HG03558 (cell line): ENCODE measurements around the gene PGLYRP1.

Source experiments
- ATAC-seq: cut with Tn5 transposase; IDR thresholded peaks from one replicate; pipeline ENCODE4 v1.9.1; 2021; ENCODE audit warnings: moderate number of reproducible peaks; ENCODE audit not compliant: unreplicated experiment; ENCODE audit errors: extremely low read depth

PGLYRP1 gene

DNA sequence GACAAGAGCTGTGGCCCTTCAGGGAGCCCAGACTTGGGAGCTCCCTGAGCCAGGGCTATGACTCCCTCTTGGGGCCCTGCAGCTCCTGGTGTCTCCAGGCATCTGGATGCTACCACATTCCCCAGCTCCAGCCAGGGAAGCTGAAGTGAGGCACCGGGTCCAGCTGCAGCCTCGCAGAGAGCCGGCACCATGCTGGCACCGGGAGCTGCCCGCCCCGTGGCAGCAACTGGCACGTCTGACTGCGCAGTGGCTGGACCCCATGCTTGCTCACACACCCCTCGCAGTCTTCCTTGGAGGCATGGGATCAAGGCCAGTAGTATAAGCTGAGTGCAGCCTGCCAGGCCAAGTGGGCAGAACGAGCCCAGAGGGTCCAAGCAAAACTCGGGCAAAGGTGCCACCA is 10.5 kb upstream of the PGLYRP1 start:
- no peak for ATAC-seq

DNA sequence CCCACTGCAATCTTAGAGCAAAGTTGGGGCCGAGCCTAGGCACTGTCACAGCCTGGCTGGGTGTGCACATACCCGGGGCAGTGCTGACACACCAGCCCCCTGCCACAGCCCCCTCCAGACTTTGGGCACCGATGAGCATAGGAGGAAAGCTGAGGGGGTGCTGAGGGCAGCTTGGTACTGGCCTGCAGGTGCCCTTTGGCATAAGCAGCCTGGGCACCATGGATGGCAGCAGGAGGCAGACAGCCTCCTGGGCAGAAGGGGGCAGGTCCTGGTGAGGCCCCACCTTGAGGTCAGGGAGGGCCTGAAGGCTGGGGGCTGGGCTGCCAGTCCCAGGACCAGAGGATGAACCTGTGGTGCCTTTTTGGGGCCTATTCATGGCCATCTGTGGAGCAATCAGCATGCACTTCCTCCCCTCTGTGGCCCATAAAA is 9.8 kb upstream of the PGLYRP1 start:
- no peak for ATAC-seq

DNA sequence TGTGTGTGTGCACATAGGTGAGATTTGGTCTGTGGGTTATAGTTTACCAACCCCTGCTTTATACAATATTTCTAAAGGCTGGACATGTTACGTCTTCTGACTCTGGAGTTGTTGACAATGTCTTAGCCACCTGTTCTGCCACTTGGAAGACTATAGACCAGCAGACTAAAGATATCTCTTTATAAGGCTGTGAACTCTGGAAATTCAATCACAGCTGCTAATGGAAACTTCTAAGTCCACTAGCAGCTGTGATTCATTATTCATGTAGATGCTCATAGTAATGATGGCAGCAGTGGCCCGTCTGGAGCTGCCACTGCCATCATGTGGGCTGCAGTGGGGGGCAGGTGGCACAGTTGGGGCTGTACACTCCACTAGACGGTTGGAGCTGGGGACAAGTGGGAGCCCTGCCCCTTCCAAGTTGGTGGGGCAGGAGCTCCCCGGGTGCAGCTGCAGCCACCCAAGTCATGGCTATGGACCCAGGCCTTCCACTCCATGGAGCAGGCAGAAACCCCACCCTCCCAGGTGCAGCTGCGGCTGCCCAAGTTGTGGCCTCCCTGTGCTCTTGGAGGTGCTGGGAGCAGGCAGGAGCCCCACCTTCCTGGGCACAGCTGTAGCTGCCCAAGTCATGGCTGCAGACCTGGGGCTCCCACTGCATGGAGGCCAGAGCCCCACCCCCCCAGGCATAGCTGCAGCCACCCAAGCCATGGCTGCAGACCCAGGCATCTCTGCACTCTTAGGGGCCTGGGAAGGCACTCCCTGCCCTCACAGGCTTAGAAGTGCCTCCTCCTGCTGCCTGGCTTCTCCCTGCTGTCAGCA is 9.1 kb upstream of the PGLYRP1 start:
- ATAC-seq, result no peak

DNA sequence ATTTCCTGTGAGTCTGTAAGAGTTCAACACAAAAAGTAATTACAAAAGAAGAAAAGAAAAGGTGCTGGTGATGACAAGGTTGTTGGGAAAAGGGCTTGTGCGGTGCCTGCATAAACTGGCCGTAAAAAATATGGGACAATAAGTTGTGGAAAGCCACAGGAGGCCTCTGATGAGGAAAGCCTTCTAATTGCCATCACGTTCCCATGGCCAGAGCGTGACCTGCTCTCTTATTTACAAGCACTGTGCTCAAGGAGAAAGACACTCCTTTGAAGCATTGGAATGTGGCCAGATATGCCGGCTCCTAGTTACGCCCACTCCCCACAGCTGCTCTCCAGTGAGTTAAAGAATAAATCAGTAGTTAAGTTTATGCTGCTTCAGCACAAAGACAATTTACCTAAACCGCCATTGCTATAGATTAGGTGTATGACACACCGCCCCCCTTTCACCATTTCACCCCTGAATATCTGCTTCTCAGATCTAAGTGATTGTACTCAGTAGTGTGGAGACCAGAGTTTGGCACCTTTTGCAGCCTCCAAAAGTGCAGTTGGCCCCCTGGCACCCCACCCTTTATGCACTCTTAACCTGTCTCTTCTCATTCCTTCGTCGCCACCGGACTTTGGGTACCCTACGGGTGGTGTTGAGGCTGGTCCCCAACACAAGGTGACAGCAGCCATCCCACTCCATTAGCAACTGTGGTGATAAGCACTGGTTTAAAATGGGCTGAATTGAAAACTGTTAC is 8.1 kb upstream of the PGLYRP1 start:
- no peak for ATAC-seq

DNA sequence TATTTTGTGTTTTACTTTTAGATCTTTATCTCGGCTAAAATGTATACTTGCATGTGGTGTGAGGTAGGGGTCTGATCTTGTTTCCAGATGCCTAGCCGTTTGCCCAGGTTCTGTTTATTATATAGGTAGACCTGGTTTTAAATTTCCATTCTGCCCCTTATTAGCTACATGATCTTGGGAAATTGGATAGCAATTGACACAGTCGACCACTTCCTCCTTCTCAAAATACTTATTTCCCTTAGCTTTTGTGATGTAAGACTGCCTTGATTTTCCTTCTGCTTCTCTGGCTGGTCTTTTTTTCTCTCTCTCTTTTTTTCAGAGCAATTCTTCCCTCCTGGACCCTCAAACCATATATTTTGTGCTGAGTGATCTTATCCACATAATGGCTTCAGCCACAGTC is 3.0 kb upstream of the PGLYRP1 start:
- ATAC-seq, result no peak

DNA sequence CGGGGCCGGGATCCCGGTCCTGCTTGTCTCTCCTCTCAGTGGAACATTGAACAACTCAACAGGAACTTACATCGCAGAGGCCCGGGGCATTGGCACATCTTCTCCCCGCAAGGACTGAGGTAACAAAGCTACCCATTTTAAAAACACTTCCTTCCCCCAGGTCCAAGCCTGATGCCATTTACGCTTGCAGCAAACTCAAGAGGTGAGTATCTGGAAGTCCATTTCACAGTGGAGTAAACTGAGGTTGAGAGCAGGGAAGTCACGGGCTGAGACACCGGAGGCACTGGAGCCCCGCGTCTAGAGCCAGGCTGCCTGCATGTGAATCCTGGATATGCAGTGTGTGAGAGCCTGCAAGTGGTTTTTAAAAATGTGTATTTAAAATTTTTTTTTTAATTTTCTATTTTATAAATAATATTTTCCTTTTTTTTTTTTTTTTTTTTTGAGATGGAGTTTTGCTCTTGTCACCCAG is 492 bp upstream of the PGLYRP1 start:
- ATAC-seq, result no peak

DNA sequence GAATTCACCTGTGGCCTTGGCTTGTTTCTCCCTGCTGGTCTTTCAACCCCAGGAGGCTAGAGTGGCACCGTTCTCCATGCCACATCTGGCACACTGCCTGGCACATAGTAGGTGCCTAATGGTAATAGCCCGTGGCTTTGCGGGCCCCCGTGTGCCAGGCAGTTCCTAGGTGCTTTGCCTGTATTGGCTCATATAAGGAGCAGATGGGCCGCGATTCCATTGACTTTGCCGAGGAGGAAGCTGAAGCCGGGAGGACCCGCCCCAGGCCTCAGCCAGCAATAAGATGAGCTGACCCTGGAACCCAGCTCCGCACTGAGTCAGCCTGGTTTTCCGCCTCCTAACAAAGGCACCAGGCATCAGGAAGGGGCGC is 807 bp downstream of the PGLYRP1 start:
- ATAC-seq, result no peak

DNA sequence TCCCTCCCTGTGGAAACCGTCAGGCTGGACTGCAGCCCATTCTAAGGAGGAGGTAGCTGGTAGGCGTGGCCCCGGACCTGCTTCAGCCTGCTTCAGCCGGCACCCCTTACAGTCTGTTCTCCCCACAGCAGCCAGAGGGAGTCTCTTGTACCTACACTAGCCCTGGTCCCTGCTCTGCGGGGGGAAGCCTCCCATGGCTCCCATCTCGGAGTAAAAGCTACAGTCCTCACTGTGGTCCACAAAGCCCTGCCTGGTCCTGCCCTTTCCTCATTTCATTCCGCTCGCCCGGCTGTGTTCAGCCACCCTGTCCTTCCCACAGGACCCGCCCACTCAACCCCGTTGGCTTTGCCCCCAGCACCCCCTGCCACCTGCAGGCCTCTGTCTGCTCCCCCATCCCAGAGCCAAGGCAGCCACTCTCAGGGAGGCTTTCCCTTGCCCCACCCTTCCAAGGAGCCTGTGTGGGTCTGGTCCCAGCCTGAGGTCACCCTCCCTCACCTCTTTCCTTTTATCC is 1.3 kb downstream of the PGLYRP1 start:
- no peak for ATAC-seq

DNA sequence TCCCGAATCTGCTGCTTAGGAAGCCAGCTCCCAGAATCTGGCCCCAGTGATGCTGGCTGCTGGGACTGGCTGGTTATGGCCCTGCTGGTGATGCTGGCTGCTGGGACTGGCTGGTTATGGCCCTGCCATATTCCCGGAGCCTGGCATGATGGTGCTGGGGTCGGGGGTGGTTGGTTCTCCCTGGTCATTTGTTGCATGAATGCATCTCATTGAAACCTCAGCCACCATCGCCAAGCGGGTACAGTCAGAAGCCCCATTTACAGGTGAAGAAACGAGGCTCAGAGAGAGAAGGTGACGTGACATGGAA is 2.1 kb downstream of the PGLYRP1 start:
- no peak for ATAC-seq

DNA sequence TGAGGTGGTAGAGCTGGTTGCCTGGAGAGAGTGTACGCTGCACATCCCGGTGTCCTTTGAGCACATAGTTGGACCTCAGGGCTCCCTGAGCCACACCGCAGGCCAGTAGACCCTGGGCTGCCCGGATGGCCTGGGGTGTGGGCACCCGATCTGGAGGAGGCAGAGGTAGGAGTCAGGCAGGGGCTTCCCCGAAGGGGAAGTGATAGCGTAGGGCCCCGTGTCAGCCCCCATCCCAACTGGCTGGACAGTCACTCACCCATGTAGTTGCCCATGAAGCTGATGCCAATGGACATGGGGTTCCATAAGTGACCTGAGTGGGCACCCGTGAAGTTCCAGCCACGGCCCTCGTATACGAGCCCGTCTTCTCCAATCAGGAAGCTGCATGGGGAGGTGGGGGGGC is 3.6 kb downstream of the PGLYRP1 start:
- ATAC-seq, result no peak

DNA sequence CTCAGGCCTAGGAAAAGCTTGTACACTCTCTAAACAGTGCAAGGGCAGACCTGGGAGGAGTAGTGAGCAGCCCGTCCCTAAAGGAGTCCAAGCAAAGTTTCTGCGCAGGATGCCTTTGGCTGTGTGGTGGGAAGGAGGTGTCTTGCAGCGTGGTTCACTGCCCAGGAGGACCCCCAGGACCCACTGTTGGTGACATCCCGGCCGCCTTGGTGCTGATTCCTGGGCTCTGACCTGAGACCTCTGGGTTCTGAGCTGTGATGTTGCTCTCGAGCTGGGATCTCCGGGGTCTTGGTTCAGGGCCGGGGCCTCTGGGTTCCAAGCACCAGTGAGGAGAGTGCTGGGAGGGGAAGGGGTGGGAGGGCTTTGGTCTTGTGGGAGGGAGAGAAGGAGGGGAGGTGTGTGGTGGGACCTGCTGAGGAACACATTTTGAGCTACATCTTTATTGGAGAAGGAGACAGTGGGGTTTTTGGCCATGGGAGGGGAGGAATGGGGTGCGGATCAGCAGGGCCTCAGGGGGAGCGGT is 4.1 kb downstream of the PGLYRP1 start:
- ATAC-seq, result no peak

DNA sequence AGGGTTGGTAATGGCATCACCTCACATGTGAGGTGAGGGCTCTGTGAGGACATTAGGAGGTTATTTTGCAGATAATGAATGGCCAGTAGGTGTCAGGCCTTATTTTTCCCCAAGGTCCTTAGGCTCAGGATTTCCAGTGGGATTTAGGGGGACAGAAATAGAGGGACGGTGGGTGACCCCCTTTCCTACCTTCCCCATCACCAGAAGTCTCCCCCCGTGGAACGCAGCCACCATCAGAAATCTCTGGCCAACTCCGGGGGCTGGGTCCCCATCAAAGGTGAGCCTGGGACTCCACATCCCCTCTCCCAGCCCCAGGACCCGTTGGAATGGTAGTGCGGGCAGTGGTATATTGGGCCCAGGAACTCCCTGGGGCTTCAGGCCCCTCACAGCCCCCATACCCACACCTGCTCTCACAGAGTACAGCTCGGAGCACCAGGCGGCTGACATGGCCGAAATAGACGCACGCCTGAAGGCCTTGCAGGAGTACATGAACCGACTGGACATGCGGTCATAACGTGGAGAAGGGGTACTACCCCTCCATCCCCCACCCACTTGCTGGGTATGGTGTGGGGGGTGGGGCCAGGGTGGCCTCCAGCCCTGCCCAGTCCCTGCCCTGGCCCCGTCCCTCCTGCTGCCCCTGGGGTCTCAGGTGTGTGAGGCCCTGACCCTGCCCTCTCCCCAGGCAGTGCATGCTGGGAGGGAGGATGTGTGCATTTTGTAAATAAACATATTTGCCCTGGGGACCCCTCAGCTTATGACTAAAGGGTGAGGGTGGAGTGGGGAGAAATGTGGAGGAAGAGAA is 4.8 kb downstream of the PGLYRP1 start:
- no peak for ATAC-seq

DNA sequence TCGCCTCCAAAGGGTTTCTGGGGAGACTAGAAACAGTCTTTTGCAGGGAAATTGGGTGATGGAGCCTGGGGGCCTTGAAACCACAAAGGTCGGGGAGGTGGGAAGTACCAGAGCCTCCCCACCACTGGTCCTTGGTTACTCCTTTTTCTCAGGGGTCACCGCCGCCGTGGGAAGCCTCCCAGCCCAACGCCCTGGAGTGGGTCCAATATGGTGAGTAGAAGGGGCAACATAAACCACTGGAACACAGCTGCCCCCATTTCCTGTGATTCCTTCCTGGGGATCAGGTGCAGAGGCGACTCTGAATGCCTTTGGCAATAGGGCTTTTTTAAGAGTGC is 5.8 kb downstream of the PGLYRP1 start:
- ATAC-seq, result no peak

DNA sequence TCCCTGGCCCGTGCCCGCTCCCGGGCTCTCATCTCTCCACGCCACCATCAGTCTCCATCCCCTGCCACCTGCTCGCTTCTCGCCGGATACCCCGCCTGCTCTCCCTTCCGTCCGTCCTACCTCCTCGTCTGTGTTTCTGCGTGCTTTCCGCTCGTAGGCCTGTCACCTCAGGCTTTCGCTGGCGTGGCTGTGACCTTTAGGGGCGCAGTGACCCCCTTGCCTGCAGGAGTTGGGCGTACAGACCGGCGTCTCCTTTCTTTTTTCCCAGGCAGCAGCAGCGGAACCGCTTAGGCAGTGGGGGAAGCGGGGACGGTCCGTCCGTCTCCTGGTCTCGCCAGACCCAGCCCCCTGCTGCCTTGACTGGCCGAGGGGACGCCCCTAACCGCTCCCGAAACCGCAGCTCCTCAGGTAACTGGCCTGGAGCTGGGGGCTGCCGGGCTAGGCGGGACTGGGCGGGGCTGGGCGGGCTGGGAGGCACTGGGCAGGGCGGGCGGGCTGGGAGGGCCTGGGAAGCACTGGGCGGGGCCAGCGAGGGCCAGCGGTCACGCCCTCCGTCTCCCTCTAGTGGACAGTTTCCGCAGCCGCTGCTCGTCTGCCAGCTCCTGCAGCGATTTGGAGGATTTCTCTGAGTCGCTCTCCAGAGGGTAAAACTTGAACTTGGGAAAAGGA is 6.3 kb downstream of the PGLYRP1 start:
- ATAC-seq, result no peak

DNA sequence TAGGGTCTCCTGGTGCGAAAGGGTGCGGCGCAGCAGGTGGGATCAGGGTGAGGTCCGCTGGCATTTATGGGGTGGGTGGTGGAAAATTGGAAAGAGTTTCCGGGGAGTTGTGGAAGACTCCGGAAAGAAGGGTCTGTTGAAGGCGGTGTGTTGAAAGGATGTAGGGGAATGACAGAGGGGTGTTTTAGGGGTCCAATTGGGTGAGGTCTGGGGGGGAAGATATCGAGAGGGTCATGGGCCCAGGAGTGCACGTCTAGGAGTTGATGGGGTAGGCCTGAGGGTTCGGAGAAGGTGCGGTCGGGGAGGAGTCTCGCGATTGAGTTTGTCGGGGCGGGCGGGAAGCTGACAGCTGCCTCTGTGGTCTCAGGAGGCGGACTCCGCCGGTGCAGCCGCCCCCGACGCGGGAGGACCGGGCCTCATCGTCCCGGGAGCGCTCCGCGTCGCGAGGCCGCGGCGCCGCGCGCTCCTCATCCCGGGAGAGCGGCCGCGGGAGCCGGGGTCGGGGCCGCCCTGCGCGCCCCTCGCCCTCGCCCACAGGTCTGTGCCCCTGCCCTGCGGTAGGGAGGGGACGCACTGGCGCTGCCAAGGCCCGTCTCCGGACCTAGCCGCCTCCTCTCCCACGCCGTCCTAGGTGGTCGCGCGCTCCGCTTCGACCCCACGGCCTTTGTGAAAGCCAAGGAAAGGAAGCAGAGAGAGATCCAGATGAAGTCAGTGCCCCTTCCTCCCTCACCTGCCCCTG is 7.0 kb downstream of the PGLYRP1 start:
- no peak for ATAC-seq

DNA sequence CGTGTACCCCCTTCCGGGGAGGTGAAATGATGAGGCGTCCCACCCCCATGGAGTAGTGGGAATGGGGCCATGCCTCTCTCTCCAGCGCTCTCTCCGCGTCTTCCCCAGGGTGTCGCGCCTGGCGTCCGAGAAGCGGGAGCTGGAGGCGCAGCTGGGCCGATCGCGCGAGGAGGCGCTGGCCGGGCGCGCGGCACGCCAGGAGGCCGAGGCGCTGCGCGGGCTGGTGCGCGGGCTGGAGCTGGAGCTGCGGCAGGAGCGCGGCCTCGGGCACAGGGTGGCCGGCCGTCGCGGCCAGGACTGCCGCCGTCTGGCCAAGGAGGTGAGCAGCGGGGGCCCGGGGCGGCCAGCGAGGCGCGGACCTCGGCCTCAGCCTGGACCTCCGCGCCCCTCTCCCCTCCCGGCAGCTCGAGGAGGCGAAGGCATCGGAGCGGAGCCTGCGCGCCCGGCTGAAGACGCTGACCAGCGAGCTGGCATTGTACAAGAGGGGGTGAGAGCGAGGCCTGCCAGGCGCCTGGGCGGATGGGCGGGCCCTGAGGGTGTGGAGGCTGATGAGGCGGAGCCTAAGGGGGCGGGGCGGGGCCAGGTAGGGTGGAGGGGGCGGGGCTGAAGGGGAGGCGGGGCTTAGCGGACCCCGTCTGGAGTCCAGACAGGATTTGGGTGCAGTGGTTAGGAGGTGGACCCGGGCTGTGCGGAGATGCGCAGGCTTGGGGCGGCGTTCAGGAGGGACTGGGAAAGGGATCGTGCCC is 7.7 kb downstream of the PGLYRP1 start:
- ATAC-seq, result no peak

DNA sequence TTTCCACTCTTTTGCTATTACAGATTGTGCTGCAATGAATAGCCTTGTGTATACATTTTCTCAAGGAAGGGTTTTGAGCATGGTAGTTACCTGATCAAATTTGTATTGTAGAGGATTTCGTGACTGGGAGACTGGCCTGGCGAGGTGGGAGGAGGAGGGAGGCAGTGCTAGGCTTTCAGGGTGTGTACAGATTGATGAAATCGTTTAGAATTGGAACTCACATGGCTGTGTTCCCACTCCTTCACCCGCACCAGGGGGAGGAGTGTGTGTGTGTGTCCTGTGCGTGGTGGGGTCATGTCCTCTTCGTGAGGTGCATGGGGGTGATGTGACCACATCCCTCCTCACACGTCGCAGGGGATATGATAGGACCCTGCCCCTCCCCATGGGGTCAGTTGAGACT is 8.3 kb downstream of the PGLYRP1 start:
- ATAC-seq, result no peak

DNA sequence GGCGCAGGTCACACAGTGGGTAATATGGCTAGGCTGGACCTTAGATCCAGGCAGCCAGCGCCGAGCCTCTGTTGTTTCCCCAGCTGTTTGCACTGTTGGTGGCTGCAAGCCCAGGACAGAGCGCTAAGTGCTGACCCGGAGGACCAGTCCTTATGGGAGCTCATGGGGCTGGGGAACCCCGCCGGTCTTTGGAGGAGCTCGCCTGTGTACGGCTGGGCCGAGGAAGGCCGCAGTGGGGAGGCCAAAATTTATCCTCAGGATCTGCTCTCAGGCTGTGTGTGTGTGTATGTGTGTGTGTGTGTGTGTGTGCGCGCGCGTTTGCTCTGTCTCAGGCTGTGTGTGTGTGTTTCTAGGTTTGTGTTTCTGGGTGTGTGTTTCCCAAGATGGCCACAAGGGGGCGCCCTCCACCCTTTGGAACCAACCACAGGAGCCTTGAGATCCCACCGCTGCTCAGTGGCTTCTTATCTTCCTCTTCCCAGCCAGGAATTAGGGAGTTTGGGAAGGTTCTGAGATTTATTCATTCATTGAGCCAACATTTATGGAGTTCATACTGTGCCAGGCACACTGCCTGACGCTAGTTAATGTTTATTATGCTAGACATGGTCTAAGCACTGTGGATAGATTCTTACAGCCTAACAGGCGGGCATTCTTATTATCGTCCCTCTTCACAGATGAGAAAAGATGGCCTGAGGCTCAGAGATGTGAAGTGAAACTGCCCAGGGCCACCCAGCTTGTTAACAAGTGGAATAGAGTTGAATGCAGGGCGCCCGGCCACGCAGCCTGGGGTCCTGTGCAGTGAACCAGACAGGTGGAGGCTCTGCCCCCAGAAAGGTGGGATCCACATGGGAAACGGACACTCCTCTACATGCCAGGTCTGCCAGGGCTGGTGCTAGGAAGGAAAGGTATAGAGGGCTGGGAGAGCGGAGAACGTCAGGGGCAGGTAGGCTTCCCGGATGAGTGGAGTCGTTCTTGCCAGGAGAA is 13.0 kb downstream of the PGLYRP1 start:
- no peak for ATAC-seq
